KOPT-K1 (cell line): ENCODE results near the gene PIK3C3.

Experiments used
- H3K27ac ChIP-seq: fragments of 200-600 bp; sonication (generic); 2 replicates; pipeline ENCODE4 v1.5.1; 2016; ENCODE audit warnings: antibody characterized with exemption, mild to moderate bottlenecking, low read depth, low read length; ENCODE audit not compliant: poor library complexity, severe bottlenecking
- H3K36me3 ChIP-seq: fragments of 200-600 bp; sonication (generic); 2 replicates; pipeline ENCODE4 v1.5.1; 2017; ENCODE audit warnings: antibody characterized with exemption, mild to moderate bottlenecking, low read length, moderate library complexity; ENCODE audit not compliant: insufficient read depth
- H3K9me3 ChIP-seq: fragments of 200-600 bp; sonication (generic); 2 replicates; pipeline ENCODE4 v1.5.1; 2017; ENCODE audit warnings: antibody characterized with exemption, low read length, mild to moderate bottlenecking; ENCODE audit not compliant: insufficient read depth, poor library complexity, severe bottlenecking

The PIK3C3 gene

GRCh38 chr18:42052122-42052708, 97.2 kb downstream of the PIK3C3 start:
- peaks cover 34% of the 10 kb centered on the region for H3K36me3 ChIP-seq
- H3K27ac ChIP-seq = no peak overlapping the region
- no peaks in the 10 kb centered on the region for H3K9me3 ChIP-seq

GRCh38 chr18:42053188-42053781, 98.3 kb downstream of the PIK3C3 start:
- no peaks in the 10 kb centered on the region for H3K9me3 ChIP-seq
- H3K36me3 ChIP-seq = peaks cover 30% of the 10 kb centered on the region
- no peak overlapping the region for H3K27ac ChIP-seq

GRCh38 chr18:42064109-42064508, 109.1 kb downstream of the PIK3C3 start:
- Histone ChIP-seq H3K36me3 (peaks cover 41% of the 10 kb centered on the region), H3K9me3 (no peaks in the 10 kb centered on the region), H3K27ac (no peak overlapping the region)

GRCh38 chr18:42067518-42067917, 112.5 kb downstream of the PIK3C3 start:
- Histone ChIP-seq H3K36me3 (peaks cover 47% of the 10 kb centered on the region), H3K27ac (no peak overlapping the region), H3K9me3 (no peaks in the 10 kb centered on the region)

- peaks cover 50% of the 10 kb centered on the region for H3K36me3 ChIP-seq
- H3K9me3 ChIP-seq = no peaks in the 10 kb centered on the region
- H3K27ac ChIP-seq = no peak overlapping the region
Measured at GRCh38 chr18:42068030-42068429, 113.0 kb downstream of the PIK3C3 start.

GRCh38 chr18:42069036-42069435, 114.0 kb downstream of the PIK3C3 start:
- no peak overlapping the region for H3K27ac ChIP-seq
- no peaks in the 10 kb centered on the region for H3K9me3 ChIP-seq
- H3K36me3 ChIP-seq = peaks cover 50% of the 10 kb centered on the region

GRCh38 chr18:42072407-42072806, 117.4 kb downstream of the PIK3C3 start:
- H3K27ac ChIP-seq = no peak overlapping the region
- H3K36me3 ChIP-seq = peaks cover 35% of the 10 kb centered on the region
- H3K9me3 ChIP-seq = no peaks in the 10 kb centered on the region

- Histone ChIP-seq H3K9me3 (no peaks in the 10 kb centered on the region), H3K36me3 (peaks cover 34% of the 10 kb centered on the region), H3K27ac (no peak overlapping the region)
Measured at GRCh38 chr18:42074704-42075103, 119.7 kb downstream of the PIK3C3 start.

- no peak overlapping the region for H3K27ac ChIP-seq
- peaks cover 22% of the 10 kb centered on the region for H3K36me3 ChIP-seq
- H3K9me3 ChIP-seq = no peaks in the 10 kb centered on the region
Measured at GRCh38 chr18:42078711-42079110, 123.7 kb downstream of the PIK3C3 start.

GRCh38 chr18:42080340-42080739, 125.3 kb downstream of the PIK3C3 start:
- no peak overlapping the region for H3K27ac ChIP-seq
- H3K36me3 ChIP-seq = peaks cover 28% of the 10 kb centered on the region
- no peaks in the 10 kb centered on the region for H3K9me3 ChIP-seq

GRCh38 chr18:42082415-42083234, 127.6 kb downstream of the PIK3C3 start:
- no peaks in the 10 kb centered on the region for H3K9me3 ChIP-seq
- H3K36me3 ChIP-seq = peaks cover 23% of the 10 kb centered on the region
- no peak overlapping the region for H3K27ac ChIP-seq

- no peak overlapping the region for H3K27ac ChIP-seq
- H3K9me3 ChIP-seq = no peaks in the 10 kb centered on the region
- H3K36me3 ChIP-seq = peaks cover 6% of the 10 kb centered on the region; the same call in 1 of the 2 replicates
Measured at GRCh38 chr18:42086288-42086687, 131.3 kb downstream of the PIK3C3 start.

GRCh38 chr18:42087235-42087634, 132.2 kb downstream of the PIK3C3 start:
- Histone ChIP-seq H3K27ac (no peak overlapping the region), H3K36me3 (peaks cover 6% of the 10 kb centered on the region; the same call in 1 of the 2 replicates), H3K9me3 (no peaks in the 10 kb centered on the region)

GRCh38 chr18:42087876-42088275, 132.8 kb downstream of the PIK3C3 start:
- Histone ChIP-seq H3K27ac (no peak overlapping the region), H3K36me3 (peaks cover 6% of the 10 kb centered on the region; the same call in 1 of the 2 replicates)

GRCh38 chr18:42092848-42093247, 137.8 kb downstream of the PIK3C3 start:
- no peaks in the 10 kb centered on the region for H3K36me3 ChIP-seq
- H3K9me3 ChIP-seq = no peaks in the 10 kb centered on the region
- no peak overlapping the region for H3K27ac ChIP-seq

More at GRCh38 chr18:42087876-42088275, 132.8 kb downstream of the PIK3C3 start:
- H3K9me3 ChIP-seq = no peaks in the 10 kb centered on the region
